ENCODE results near the gene HPS1.

- TF ChIP-seq CTCF (conservative IDR thresholded peaks at IDR 0.05; ENCODE audit: low read depth in 2 of 2), result no peak
- no peak for TF ChIP-seq POLR2AphosphoS5 (IDR thresholded peaks at IDR 0.05; ENCODE audit: low read depth)
Measured at GRCh38 chr10:98390406-98390805, 56.3 kb downstream of the HPS1 start.
